Esophagus mucosa (tissue), 1 donor: Measurements from ENCODE around the gene PDE3B. TPM values are rescaled to one million over a fixed set of nuclear protein-coding genes. Genes with fewer than 3 reads are reported as not detected.
A peak's percentile ranks its signal among the peaks of the same experiment; 100 is the strongest.

Experiments used
- ATAC-seq: fragments of 200-7000 bp; cut with Tn5 transposase; one replicate; pipeline ENCODE4 v1.9.1; 2020
- total RNA-seq: library from RNA; stranded (reverse); gene quantifications from one replicate; pipeline ENCODE4 v1.2.4, GENCODE V29; 2023
- donor health status: DM: yes; HTN: yes; CAD: no.

Gene PDE3B
- total RNA-seq, 1 donor from 2014 or later: 0.44 TPM

DNA sequence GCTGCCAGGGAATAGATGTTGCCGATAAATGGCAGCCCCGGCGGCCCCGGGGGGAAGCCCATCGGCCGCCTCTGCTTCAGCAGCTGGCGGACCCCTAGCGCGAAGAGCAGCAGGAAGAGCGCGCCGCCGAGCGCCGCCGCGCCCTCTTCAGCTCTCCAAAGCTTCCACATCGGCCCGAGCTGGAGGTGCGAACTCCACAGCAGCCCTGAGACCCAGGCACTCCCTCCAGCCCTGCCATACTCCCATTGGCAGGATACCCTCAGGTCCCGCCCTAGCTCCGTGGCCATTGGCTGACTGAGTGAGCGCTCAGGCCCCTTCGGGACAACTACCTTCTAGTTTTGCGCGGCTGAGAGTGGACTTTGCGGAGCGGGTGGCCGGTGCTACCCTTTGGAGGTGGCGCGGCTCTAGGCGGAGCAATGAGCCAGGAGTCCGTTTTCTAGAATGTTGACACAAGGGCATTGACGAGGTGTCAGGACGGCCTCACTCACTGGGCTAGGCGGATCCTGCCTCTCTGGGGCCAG is 248.5 kb downstream of the PDE3B start, which contains the start of gene CYP2R1:
Gene CYP2R1, minus strand, starts transcription at position 196 of the 521 bp plus-strand sequence. Its CDS starts 26 bp downstream, at position 170.
- peak; percentile 99 for ATAC-seq

DNA sequence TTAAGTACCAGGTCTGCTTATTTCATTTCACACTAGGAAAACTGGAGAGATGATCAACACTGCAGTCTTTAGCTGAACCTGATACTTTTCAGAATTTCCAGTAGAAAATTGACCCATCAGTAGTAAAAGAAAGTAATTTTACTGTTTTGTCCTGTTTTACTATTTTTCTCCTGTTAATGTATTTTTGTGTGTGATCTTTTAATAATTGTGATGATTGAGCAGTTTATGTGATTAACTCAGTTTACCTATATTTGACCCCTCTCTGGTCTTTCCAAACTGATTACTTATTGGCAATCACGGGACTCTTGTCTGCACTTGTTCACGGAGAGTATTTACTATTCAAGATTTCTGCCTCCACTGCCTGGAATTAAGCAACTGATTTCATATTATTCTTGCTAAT is 249.0 kb downstream of the PDE3B start:
- ATAC-seq: no peak

DNA sequence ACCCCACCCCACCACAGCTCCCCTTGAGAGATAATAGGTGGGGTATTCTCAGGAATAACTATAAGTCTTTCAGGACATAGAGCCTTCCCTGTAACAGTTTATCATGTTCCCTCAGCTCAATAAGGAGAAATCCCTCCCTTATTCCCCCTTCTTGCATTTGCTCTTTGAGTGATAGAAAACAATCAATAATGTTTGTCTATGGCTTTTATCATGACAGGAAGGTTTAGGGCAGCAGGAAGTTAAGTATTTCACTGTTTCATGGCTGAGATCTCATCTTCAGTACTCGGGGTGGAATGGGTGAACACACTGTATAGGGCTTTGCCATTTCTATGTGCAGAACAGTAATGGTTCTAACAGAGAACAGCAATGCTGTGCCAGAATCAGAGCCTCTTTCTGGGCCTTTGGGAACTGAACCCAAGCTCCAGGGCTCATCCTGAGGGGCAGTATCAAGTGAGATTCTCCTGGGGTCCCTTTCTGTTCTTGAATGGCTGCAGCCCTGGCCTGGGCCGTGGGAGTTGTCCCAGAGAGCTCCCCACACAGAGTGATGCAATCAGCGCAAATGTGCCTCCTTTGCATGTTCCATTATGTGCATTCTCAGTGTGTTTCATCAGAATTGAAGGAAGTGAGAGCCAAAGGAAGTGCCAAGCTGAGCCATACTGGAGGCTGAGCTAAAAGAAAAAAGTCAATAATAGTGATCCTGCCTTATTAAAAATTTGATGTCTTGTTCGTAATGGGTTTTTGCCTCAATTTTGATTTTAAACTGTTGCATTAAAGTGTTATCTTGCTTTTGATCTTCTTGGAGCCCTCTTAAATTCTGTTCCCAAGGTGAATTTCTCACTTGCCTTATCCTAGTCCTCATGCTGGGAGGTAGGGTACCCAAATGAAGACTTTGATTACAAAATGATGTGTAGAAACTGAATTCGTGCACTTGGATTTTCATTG is 251.3 kb downstream of the PDE3B start:
- no peak for ATAC-seq

DNA sequence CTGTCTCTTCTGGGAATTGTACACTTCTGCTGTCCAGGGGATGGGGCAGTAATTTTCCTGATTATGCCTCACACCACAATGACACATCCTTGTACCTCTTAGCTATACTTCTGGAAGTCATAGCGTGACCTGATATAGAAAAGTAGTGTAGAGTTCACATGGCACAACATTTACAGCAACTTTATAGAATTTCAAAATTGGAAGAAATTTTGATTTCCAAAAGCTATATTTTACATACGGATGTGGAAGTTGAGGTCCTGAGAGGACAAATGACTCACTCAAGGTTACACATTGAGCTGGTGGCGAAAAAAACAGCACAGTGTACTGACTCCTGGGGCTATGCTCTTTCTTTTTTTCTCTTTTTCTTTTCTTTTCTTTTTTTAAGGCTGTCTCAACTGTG is 254.8 kb downstream of the PDE3B start:
- ATAC-seq: no peak

DNA sequence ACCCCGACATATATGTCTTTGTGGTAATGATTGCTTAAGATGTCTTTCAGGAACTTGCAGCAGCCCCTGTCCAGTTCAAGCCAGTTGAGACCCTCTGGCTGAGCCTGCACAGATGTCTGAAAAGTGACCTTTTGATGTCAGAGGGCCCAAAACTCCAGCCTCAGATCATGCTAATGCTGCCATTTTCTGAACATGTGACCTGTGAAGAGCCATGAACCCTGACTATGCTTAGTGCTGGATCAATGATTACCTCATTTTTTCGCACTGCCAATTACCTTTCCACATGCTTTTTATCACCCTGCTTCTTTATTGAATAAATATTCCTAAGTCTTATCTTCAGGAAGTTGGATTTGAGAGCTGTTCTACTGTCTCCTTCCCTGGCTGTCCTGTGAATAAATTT is 255.3 kb downstream of the PDE3B start:
- ATAC-seq: no peak

DNA sequence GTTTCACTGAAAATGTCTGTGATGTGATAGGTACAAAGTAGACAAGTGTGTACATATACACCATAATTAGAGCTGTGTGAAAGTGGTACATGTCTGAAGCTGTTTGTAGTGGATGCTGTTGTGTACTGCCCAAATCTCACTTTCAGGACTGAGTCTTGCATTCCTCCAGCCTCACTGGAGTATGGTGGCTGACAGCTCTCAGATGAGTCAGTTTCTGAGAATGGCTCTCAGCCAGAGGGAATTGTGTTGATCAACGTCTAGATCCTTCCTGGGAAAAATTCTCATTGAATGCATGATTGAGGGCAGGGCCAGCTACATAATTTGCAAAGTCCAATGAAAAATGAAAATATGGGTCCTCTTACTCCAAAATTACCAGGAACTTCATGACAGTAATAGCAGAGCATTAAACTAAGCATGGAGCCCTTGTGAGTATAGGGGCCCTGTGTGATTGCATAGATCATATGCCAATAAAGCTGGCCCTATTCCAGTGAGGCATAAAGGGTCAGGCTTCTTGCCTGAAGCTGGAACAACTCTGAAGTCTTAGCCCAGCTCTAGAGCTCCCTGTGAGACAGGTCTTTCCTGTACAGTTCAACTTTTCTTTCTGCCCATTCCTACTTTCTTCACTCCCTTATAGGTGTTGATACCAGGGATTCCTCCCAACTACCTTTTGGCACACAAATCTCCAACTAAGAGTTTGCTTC is 259.2 kb downstream of the PDE3B start:
- ATAC-seq: peak; percentile 53

DNA sequence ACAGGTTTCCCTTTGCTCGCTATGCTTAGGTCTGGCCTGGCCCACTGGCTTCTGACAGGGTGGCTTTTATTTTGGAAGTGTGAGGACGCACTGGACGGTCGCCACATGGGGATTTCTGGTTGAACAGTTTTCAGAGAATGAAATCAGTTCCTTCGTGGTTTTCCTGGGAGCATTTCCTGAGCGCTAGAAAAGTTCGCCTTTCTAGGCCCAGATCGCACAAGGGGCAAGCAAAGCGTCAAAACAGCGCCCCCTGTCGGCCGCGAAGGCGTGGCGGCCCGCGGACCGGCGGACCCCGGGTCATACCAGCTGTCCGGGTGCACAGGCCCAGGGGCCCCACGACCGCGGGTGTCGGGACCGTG is 261.1 kb downstream of the PDE3B start:
- ATAC-seq: peak; percentile 39

DNA sequence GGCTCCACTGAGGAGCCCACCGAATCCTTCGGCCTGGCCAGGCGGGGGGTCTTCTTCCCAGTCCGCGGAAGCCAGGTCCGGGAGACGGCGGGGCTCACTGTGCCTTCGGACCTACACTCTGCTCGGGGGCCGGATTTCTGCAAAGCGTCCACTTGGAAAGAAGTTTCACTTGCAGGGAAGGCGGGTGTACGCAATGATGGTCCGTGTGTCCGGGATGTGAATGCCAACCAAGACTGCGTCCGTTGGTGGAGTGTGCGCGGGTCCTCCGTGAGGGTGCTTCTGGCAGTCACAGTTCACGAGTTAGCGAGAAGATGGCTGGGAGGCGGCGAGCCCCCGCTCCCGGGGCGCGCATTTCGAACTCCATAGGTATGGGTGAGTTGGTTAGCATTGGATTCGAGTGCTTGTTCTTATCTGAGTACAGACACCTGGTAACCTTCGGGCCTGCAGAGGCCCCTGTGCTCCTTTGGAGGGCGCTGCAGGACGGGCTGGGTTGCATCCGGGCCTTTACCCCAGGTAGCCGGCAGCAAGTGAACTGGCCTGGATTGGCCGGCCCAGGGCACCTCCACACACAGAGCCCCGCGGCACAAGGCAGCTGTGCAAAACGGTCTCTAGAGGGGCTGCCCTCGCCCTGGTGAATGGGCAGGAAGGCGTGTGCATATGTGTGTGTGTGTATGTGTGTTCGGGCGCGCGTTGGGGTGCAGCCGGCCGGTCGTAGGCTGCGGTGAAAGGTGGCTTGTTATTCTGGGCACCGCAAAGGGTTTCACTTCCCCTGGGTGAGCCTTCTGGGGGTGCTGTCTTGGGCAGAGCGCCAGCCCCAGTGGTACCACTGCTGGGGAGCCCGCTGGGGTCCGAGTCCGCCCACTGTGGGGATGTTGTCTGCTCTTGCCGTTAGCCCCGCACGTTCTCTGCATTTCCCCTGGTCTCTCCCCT is 261.8 kb downstream of the PDE3B start:
- ATAC-seq: peak; percentile 58

DNA sequence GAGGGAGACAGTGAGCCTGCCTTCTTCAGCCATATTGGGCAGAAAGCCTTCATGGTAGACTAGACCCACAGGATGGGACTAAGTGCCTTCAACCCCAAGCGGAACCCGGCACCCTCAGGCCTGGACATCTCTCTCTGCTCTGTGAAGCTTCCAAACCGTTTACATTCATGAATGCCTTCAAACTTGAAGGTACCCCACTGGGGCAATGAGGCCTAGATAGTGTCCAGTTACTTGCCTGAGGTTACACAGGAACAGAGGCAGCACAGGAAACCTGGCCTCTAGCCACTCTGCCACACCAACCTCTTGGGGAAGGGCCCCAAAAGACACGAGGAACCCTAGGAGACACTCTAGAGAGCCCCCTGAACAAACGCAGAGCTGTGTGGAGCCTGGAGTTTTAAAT is 263.0 kb downstream of the PDE3B start:
- ATAC-seq: no peak

DNA sequence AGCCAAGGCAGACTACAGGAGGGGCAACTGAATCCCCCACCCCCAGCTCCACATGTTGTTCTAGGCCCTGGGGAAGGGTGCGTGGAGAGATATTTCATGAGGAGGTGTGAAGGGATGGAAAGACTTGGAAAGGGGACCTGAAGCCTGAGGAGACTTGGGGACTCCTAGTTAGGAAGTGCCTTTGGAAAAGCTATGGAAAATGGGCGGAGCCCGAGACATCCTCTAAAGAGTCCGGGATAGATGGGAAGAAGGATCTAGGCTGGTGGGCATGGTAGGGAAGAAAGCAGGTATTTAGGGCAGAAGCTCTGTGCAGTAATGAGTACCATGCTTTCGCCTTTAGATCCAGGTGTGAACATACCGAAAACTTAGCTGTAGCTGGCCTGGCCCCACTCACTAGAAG is 263.4 kb downstream of the PDE3B start:
- ATAC-seq: no peak

DNA sequence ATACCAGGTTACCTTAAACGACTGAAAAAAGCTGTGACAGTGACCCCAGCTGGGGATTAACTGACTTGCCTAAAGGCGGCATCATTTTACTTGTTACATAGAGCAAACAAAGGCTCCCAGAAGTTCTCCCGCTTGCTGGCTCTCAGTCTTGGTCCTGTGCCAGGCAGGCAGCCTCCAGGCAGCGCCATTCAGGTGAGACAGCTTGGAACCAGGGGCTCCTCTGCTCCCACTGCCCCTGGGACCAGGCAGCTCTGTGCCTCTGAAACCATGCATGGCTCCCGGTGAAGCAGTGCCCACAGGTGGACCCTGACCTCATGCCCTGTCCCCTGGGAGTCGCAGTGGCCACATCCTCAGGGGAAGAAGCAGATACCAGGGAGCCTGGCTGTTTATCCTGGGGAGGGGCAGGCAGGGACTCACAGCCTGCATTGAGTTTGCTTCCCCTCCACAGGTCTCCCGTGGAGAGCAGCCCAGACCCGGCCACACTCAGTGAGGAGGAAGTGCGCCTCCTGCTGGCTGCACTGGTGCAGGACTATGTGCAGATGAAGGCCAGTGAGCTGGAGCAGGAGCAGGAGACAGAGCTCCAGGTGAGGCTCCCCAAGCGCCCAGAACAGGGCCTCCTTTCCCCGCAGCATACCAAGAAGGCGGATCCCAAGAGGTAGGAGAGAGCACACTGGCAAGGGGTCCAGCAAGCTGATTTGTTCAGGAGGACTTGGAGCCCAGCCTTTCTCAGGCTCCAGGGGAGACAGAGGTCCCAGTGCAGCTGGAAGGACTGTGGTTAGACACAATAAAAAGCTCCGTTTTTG is 264.0 kb downstream of the PDE3B start:
- ATAC-seq: peak; percentile 88

DNA sequence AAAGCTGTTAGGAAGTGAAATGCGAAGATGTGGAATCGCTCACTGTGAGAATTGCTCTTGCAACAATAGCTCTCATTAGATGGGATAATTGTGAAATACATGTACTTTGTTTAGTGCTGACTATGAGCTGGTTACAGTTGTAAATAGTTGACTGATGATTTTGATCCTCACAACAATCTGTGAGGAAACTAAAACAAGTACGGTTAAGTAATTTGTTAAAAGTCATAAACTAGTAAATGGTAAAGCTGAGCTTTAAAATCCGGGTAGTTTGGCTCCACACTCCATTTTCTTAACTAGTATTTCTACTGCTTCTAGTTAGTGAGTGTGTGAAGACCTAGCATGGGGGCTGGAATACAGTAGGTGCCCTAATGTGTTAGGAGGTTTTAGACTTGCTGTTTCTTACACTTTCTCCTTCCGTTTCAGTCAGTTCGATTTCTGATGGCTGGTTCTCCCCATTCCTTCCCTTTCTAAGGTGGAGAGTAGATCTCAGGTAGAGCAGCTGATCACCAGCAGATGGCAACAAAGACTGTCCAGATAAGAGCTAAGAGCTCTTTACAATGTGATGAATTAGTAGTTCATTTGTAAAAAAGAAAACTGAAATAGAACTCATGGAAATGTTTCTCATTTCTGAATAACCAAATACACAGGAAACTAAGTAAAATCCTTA is 264.7 kb downstream of the PDE3B start:
- peak; percentile 53 for ATAC-seq

DNA sequence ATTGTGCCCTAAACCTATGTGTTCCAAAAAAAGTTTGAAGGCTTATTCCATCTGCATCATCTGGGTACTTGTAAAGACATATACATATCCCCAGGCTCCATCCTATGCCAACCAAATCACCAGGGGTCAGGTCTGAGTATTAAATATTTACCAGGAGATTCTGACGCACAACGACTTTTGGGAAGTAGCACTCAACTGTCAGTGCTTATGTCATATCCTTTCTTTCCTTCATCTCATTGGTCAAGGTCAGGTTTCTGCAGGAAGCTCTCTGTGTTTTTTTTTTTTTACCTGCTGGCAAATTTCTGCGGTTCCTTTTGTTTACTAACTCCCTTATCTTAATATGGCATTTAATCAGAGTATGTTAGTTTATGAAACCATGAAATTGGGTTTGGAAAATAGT is 270.9 kb downstream of the PDE3B start:
- no peak for ATAC-seq

DNA sequence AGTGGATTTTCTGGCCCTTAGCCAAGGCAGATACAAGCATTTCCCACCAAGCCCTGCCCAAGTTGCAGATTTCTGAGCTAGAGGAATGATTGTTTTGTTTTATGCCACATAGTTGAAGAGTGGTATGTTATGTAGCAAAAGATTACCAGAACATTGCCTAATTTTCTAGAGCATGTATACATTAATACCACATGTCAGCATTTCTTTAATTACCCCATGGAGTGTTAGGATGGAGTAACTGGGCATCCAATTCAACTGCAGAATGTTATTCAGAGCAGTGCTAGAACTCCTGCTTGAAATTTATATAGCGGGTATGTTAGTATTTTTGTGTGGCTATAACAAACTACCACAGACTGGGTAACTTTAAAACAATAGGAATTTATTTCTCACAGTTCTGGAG is 272.8 kb downstream of the PDE3B start:
- ATAC-seq: no peak

Other genes with a start within 250 kb of the PDE3B start
- 59.8 TPM for gene COPB1, start 144.0 kb upstream of the PDE3B start, total RNA-seq
- 106 TPM for gene PSMA1, start 123.4 kb upstream of the PDE3B start, total RNA-seq
- 14.4 TPM for gene CYP2R1, start 248.4 kb downstream of the PDE3B start, total RNA-seq